Prostate gland (tissue), 2 donors: ENCODE results near the gene MATK.

Experiments
- CTCF ChIP-seq, 4 experiments: fragments of 200-600 bp in 2 of 4; fragments of 450-650 bp in 2 of 4; sonication (generic) in 2 of 4; IDR thresholded peaks; 1 replicate in 3 of 4; 2 replicates in 1 of 4; pipeline ENCODE4 v1.5.1; 2016 to 2019; ENCODE audit warnings: antibody characterized with exemption in 4 of 4, mild to moderate bottlenecking in 2 of 4, moderate library complexity in 2 of 4
- POLR2A ChIP-seq: fragments of 450-650 bp; IDR thresholded peaks from one replicate; pipeline ENCODE4 v1.6.1; 2016; ENCODE audit warnings: antibody characterized with exemption, mild to moderate bottlenecking
- POLR2AphosphoS5 ChIP-seq: sonication (generic); formaldehyde crosslinking; IDR thresholded peaks from one replicate; pipeline ENCODE4 v1.6.1; 2017; ENCODE audit warnings: antibody characterized with exemption

- TF ChIP-seq CTCF (IDR thresholded peaks at IDR 0.05): no peak
- no peak for TF ChIP-seq POLR2AphosphoS5
- TF ChIP-seq POLR2A: no peak
Measured at GRCh38 chr19:3803986-3804385, 17.8 kb upstream of the MATK start.
